OCI-LY7 (cell line): ENCODE results near the gene ATP6V1C2. TPM values are rescaled to one million over a fixed set of nuclear protein-coding genes. Genes with fewer than 3 reads are reported as not detected.
A peak's percentile ranks its signal among the peaks of the same experiment; 100 is the strongest.

Experiments
- BruUV-seq: library from RNA; stranded (reverse); fragments of 400-500 nt; replicated peaks from 2 replicates; lab custom pipeline; 2021; lab: Mats Ljungman, UMichigan
- CTCF ChIA-PET: fragments of 300-600 bp; sonication (Branson Sonifier 250); formaldehyde crosslinking; loops from one replicate; lab custom pipeline; 2022; ENCODE audit warnings: antibody characterized with exemption; ENCODE audit not compliant: unreplicated experiment; lab: Charles Lee
- POLR2A ChIA-PET: fragments of 300-600 bp; sonication (Branson Sonifier 250); formaldehyde crosslinking; loops from one replicate; lab custom pipeline; 2022; ENCODE audit warnings: antibody characterized with exemption; lab: Charles Lee
- DNase-seq: peaks from one replicate; pipeline ENCODE4 v3.0.0-alpha.2; 2015; ENCODE audit warnings: low spot score
- H2AFZ ChIP-seq: fragments of 200-600 bp; sonication (generic), shearing (Covaris generic); 2 replicates; pipeline ENCODE4 v1.6.1; 2014; ENCODE audit warnings: mild to moderate bottlenecking, antibody characterized with exemption, low read length, moderate library complexity
- H3K27ac ChIP-seq: fragments of 200-600 bp; sonication (generic); 2 replicates; pipeline ENCODE4 v1.5.1; 2014; ENCODE audit warnings: mixed run types, low read depth, mild to moderate bottlenecking, moderate library complexity, low read length, inconsistent platforms; ENCODE audit not compliant: poor library complexity, severe bottlenecking
- H3K36me3 ChIP-seq: fragments of 200-600 bp; sonication (generic); 2 replicates; pipeline ENCODE4 v1.6.1; 2014; ENCODE audit warnings: mild to moderate bottlenecking, antibody characterized with exemption, low read length, moderate library complexity, mixed read lengths; ENCODE audit not compliant: insufficient read depth
- H3K4me1 ChIP-seq: fragments of 200-600 bp; sonication (generic); 2 replicates; pipeline ENCODE4 v1.5.1; 2014; ENCODE audit warnings: mild to moderate bottlenecking, low read length; ENCODE audit not compliant: insufficient read depth, poor library complexity, severe bottlenecking
- H3K4me2 ChIP-seq: fragments of 200-600 bp; sonication (generic); 2 replicates; pipeline ENCODE4 v1.6.1; 2014; ENCODE audit warnings: mild to moderate bottlenecking, low read length
- H3K4me3 ChIP-seq: fragments of 200-600 bp; sonication (generic); 2 replicates; pipeline ENCODE4 v1.5.1; 2014; ENCODE audit warnings: mild to moderate bottlenecking, low read depth, low read length; ENCODE audit not compliant: poor library complexity, severe bottlenecking
- H3K79me2 ChIP-seq: fragments of 200-600 bp; sonication (generic); 2 replicates; pipeline ENCODE4 v1.6.1; 2016; ENCODE audit warnings: low read depth, mild to moderate bottlenecking, low read length, moderate library complexity, mixed read lengths; ENCODE audit not compliant: insufficient read depth
- H3K9me2 ChIP-seq: fragments of 200-600 bp; sonication (generic); 2 replicates; pipeline ENCODE4 v1.6.1; 2016; ENCODE audit warnings: mild to moderate bottlenecking, low read length, mixed read lengths; ENCODE audit not compliant: insufficient read depth
- H3K9me3 ChIP-seq: fragments of 200-600 bp; sonication (generic); 2 replicates; pipeline ENCODE4 v1.6.1; 2014; ENCODE audit warnings: mild to moderate bottlenecking, mixed run types, low read length, mixed read lengths
- H4K20me1 ChIP-seq: fragments of 200-600 bp; sonication (generic); 2 replicates; pipeline ENCODE4 v1.6.1; 2014; ENCODE audit warnings: mild to moderate bottlenecking, antibody characterized with exemption, low read length, moderate library complexity, mixed read lengths; ENCODE audit not compliant: insufficient read depth
- EZH2phosphoT487 ChIP-seq: fragments of 200-600 bp; sonication (generic); IDR thresholded peaks from 2 replicates; pipeline ENCODE4 v1.6.1; 2018; ENCODE audit warnings: low read depth, borderline replicate concordance, mild to moderate bottlenecking, mixed run types, antibody characterized with exemption, low read length, moderate library complexity, mixed read lengths
- intact Hi-C: fragments of 100-400 bp; cut with micrococcal nuclease; formaldehyde crosslinking; loops from one replicate; pipeline ENCODE4 v1.10.0; 2022; ENCODE audit not compliant: unreplicated experiment
- total RNA-seq, 2 experiments: library from RNA; depleted of rRNA in 1 of 2; stranded (reverse); fragments of >200 nt in 1 of 2; shearing (Covaris generic) in 1 of 2; gene quantifications; 2 replicates each; pipeline ENCODE4 v1.2.3, GENCODE V29; 2014 to 2022
- TF ChIP-seq, protein P1 (sequence below): fragments of 200-600 bp; sonication (generic); conservative IDR thresholded peaks from 2 replicates; pipeline ENCODE4 v1.5.1; 2014; ENCODE audit warnings: mild to moderate bottlenecking, antibody characterized with exemption, low read length, moderate library complexity, mixed read lengths

ATP6V1C2 gene
- total RNA-seq, 2 experiments from 2014 or later: 0.13 TPM; not detected in 1

DNA sequence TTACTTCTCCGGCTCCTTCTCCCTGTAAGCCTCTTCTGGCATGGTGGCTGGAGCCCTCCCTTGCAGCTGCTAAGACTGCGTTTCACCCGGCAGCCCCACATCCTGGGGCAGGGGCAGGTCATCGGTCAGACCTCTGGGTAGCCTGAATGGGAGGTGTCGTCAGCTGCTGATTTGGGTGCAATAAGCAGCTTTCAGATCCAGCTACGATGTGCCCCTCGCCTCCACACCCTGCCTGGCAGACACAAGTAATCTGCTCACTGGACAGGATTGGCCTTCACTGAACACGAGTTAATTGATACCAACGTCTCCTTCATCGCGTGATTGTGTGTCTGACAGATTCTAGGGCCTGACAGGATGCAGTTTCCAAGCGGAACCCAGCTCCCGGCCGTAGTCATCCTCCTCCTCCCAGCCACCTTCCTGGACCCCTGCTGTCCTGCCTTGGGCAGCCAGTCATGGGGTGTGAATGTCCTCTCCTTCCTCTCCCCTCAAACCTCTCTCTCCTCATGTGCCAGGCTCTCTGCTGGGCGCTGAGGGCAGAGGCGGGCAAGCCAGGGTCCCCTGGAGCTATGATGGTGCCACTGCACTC is 110.1 kb downstream of the ATP6V1C2 start:
- Histone ChIP-seq H3K4me3 (no peak overlapping the region), H3K4me2 (no peak overlapping the region), H3K9me2 (no peaks in the 10 kb centered on the region), H3K4me1 (peaks cover 3% of the 10 kb centered on the region), H3K27ac (no peak overlapping the region), H4K20me1 (no peaks in the 10 kb centered on the region), H3K9me3 (no peaks in the 10 kb centered on the region), H3K36me3 (no peaks in the 10 kb centered on the region), H2AFZ (no peak overlapping the region), H3K79me2 (no peaks in the 10 kb centered on the region)
- intact Hi-C loops: loop anchor here (10.0 kb wide), 1 partner anchor 753 kb away; no protein-coding TSS in a partner anchor
- POLR2A ChIA-PET: no interaction called here
- CTCF ChIA-PET: interaction anchor here (0.6 kb wide), 1 partner anchor 33 kb away, joined by 5 read pairs; no protein-coding TSS in a partner anchor
- no peak for DNase-seq
- no peak for TF ChIP-seq EZH2phosphoT487
- TF ChIP-seq, protein P1, sequence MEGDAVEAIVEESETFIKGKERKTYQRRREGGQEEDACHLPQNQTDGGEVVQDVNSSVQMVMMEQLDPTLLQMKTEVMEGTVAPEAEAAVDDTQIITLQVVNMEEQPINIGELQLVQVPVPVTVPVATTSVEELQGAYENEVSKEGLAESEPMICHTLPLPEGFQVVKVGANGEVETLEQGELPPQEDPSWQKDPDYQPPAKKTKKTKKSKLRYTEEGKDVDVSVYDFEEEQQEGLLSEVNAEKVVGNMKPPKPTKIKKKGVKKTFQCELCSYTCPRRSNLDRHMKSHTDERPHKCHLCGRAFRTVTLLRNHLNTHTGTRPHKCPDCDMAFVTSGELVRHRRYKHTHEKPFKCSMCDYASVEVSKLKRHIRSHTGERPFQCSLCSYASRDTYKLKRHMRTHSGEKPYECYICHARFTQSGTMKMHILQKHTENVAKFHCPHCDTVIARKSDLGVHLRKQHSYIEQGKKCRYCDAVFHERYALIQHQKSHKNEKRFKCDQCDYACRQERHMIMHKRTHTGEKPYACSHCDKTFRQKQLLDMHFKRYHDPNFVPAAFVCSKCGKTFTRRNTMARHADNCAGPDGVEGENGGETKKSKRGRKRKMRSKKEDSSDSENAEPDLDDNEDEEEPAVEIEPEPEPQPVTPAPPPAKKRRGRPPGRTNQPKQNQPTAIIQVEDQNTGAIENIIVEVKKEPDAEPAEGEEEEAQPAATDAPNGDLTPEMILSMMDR: no peak
- BruUV-seq: no TSS peak

DNA sequence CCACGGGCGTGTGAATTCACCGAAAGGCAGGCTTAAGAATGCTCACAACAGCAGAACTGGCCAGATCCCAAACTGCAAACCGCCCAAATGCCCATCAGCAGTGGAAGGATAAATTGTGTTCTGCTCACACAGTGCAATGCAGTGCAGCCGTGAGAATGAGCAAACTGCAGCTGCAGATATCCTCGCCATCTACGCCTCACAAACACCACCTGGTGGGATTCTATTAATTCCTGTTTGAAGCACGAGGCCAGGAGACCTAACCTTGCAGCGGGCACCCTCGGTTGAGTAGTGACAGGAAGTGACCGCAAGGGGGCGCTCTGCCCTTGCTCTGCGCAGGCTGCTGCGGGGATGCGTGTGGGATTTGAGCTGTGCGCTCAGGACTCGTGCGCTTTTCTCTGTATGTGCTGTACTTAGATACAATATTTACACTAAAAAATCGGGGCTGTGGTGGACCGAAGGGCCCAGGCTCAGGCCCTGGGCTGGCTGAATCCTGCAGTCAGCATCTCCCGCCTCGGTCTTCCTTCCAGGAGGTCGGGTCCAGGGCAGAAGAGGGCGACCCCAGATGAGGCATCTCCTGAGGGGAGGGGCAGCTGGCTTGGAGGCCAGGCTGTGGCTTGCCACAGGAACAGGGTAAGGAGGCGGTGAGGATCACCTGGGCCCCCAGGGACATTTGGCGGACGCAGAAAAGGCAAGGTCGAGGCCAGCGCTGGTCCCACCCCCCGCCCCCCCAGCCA is 110.9 kb downstream of the ATP6V1C2 start:
- Histone ChIP-seq H3K4me1 (peaks cover 3% of the 10 kb centered on the region), H2AFZ (no peak overlapping the region), H3K27ac (no peak overlapping the region), H3K9me2 (no peaks in the 10 kb centered on the region), H3K36me3 (no peaks in the 10 kb centered on the region), H3K79me2 (no peaks in the 10 kb centered on the region), H3K9me3 (no peaks in the 10 kb centered on the region), H4K20me1 (no peaks in the 10 kb centered on the region), H3K4me2 (no peak overlapping the region), H3K4me3 (no peak overlapping the region)
- BruUV-seq: no TSS peak
- intact Hi-C loops: loop anchor here (1.0 to 10.0 kb wide), 3 partner anchors 45 to 752 kb away; no protein-coding TSS in a partner anchor
- DNase-seq: peak; percentile 87
- CTCF ChIA-PET: interaction anchor here (0.6 to 1.0 kb wide), 4 partner anchors 17 to 667 kb away, joined by 3 to 19 read pairs (median 5); no protein-coding TSS in a partner anchor
- TF ChIP-seq EZH2phosphoT487: no peak
- TF ChIP-seq, protein P1: peak; percentile 98
- POLR2A ChIA-PET: interaction anchor here (0.6 kb wide), 1 partner anchor 405 kb away, joined by 4 read pairs; no protein-coding TSS in a partner anchor
